DLD1 (cell line): ENCODE data around the gene SLC17A7.
"Not testable (repeated sequence)": the region's sequence is repeated elsewhere in the genome, so short reads cannot be mapped to it uniquely, and the experiment has no call there.

ENCODE experiments used
- in situ Hi-C: cut with HindIII; loops from 2 replicates; pipeline ENCODE4 v1.10.0; 2017; ENCODE audit warnings: low sequenced_read_pairs

Gene SLC17A7

GRCh38 chr19:49441210-49441959 lies at the start of gene SLC17A7:
SLC17A7 (minus strand) TSS chr19:49441527; CDS start chr19:49441379, 148 bp downstream.
- in situ Hi-C loops: no loop called here

GRCh38 chr19:49490287-49491029 lies 49.1 kb upstream of the SLC17A7 start:
- in situ Hi-C loops: no loop called here

GRCh38 chr19:49489601-49490167 lies 48.4 kb upstream of the SLC17A7 start:
- in situ Hi-C loops: no loop called here

GRCh38 chr19:49488863-49489537 lies 47.7 kb upstream of the SLC17A7 start:
- in situ Hi-C loops: no loop called here

GRCh38 chr19:49488046-49488862 lies 46.9 kb upstream of the SLC17A7 start:
- in situ Hi-C loops: no loop called here

GRCh38 chr19:49487277-49488045 lies 46.1 kb upstream of the SLC17A7 start, which contains the start of gene RPL13A:
RPL13A (plus strand) TSS chr19:49487608; CDS start chr19:49487630, 22 bp downstream.
- in situ Hi-C loops: no loop called here

GRCh38 chr19:49486710-49487276 lies 45.5 kb upstream of the SLC17A7 start:
- in situ Hi-C loops: no loop called here

GRCh38 chr19:49486232-49486631 lies 44.9 kb upstream of the SLC17A7 start:
- in situ Hi-C loops: no loop called here

GRCh38 chr19:49481020-49481683 lies 39.8 kb upstream of the SLC17A7 start:
- in situ Hi-C loops: no loop called here

- in situ Hi-C loops: no loop called here
These were observed 38.8 kb upstream of the SLC17A7 start for GRCh38 chr19:49479975-49480628.

- in situ Hi-C loops: no loop called here
These were observed 34.9 kb upstream of the SLC17A7 start for GRCh38 chr19:49475995-49476880.

GRCh38 chr19:49475191-49475917 lies 34.0 kb upstream of the SLC17A7 start:
- in situ Hi-C loops: no loop called here

GRCh38 chr19:49474542-49474924 lies 33.2 kb upstream of the SLC17A7 start:
- in situ Hi-C loops: no loop called here

GRCh38 chr19:49473868-49474541 lies 32.7 kb upstream of the SLC17A7 start, which contains the start of gene FLT3LG:
FLT3LG (plus strand) TSS chr19:49474215; CDS start chr19:49474640, 425 bp downstream.
- in situ Hi-C loops: no loop called here

- in situ Hi-C loops: not testable (repeated sequence)
These were observed 32.2 kb upstream of the SLC17A7 start for GRCh38 chr19:49473501-49473867.

- in situ Hi-C loops: no loop called here
These were observed 31.6 kb upstream of the SLC17A7 start for GRCh38 chr19:49472936-49473335.
